GM13976 (cell line): ENCODE measurements around the gene KCNQ5.

Experiments
- DNase-seq: peaks from one replicate; pipeline ENCODE4 v3.0.0; 2012; ENCODE audit warnings: low spot score
- CTCF ChIP-seq: IDR thresholded peaks from 2 replicates; pipeline ENCODE4 v1.5.1; 2012; ENCODE audit warnings: borderline replicate concordance, mild to moderate bottlenecking; ENCODE audit not compliant: insufficient read depth; ENCODE audit errors: extremely low read depth, missing control alignments, control extremely low read depth
- in situ Hi-C: fragments of 300-500 bp; cut with MboI; formaldehyde crosslinking; loops from one replicate; pipeline ENCODE4 v1.12.0; 2022; ENCODE audit warnings: low sequenced_read_pairs, mixed read lengths, inconsistent platforms; ENCODE audit not compliant: unreplicated experiment

Gene KCNQ5

GRCh38 chr6:72654071-72654621 is 32.3 kb downstream of the KCNQ5 start:
- no peak for TF ChIP-seq CTCF
- DNase-seq, result peak; percentile 21
- in situ Hi-C loops, result no loop called here

- TF ChIP-seq CTCF, result no peak
- in situ Hi-C loops, result no loop called here
- DNase-seq, result no peak
Measured at GRCh38 chr6:72657407-72658197, 35.7 kb downstream of the KCNQ5 start.

- in situ Hi-C loops, result no loop called here
- TF ChIP-seq CTCF, result no peak
- DNase-seq, result no peak
Measured at GRCh38 chr6:72659754-72660153, 37.9 kb downstream of the KCNQ5 start.

- no peak for DNase-seq
- no peak for TF ChIP-seq CTCF
- in situ Hi-C loops, result no loop called here
Measured at GRCh38 chr6:72661411-72661810, 39.5 kb downstream of the KCNQ5 start.

GRCh38 chr6:72665599-72665998 is 43.7 kb downstream of the KCNQ5 start:
- in situ Hi-C loops, result no loop called here
- no peak for TF ChIP-seq CTCF
- DNase-seq, result no peak

- no peak for TF ChIP-seq CTCF
- DNase-seq, result no peak
- in situ Hi-C loops, result no loop called here
Measured at GRCh38 chr6:72669324-72669723, 47.5 kb downstream of the KCNQ5 start.

GRCh38 chr6:72672906-72673305 is 51.0 kb downstream of the KCNQ5 start:
- in situ Hi-C loops, result no loop called here
- no peak for TF ChIP-seq CTCF
- no peak for DNase-seq
